Mesenchymal stem cell (in vitro differentiated cells and primary cell): ENCODE results near the gene CD200R1L.

Experiments used
- DNase-seq: peaks from one replicate; pipeline ENCODE4 v3.0.0-alpha.2; 2013
- H2AFZ ChIP-seq: one replicate; pipeline ENCODE4 v1.6.1; 2013; ENCODE audit warnings: low read depth, mild to moderate bottlenecking, control low read depth, inconsistent platforms, low read length, moderate library complexity
- H2AK5ac ChIP-seq: 2 replicates; pipeline ENCODE4 v1.6.1; 2013; ENCODE audit warnings: low read length, moderate library complexity, mild to moderate bottlenecking, inconsistent platforms; ENCODE audit not compliant: severe bottlenecking
- H2BK120ac ChIP-seq: one replicate; pipeline ENCODE4 v1.6.1; 2013; ENCODE audit warnings: low read depth, mild to moderate bottlenecking, inconsistent platforms, low read length, moderate library complexity
- H2BK12ac ChIP-seq, 2 experiments: one replicate each; pipeline ENCODE4 v1.6.1; 2013; ENCODE audit warnings: inconsistent platforms in 2 of 2, low read length in 2 of 2, mild to moderate bottlenecking in 2 of 2, moderate library complexity in 2 of 2, control low read depth in 1 of 2
- H2BK15ac ChIP-seq: one replicate; pipeline ENCODE4 v1.6.1; 2013; ENCODE audit warnings: mild to moderate bottlenecking, low read depth, inconsistent platforms; ENCODE audit not compliant: poor library complexity, severe bottlenecking
- H2BK5ac ChIP-seq: 2 replicates; pipeline ENCODE4 v1.6.1; 2013; ENCODE audit warnings: low read depth, mild to moderate bottlenecking, low read length, control low read depth, inconsistent platforms; ENCODE audit not compliant: poor library complexity, severe bottlenecking
- H3K14ac ChIP-seq, 2 experiments: one replicate each; pipeline ENCODE4 v1.6.1; 2013; ENCODE audit warnings: inconsistent platforms in 2 of 2, low read length in 2 of 2, control low read depth in 1 of 2, mild to moderate bottlenecking in 1 of 2, moderate library complexity in 1 of 2
- H3K18ac ChIP-seq, 2 experiments: one replicate each; pipeline ENCODE4 v1.6.1; 2013; ENCODE audit warnings: inconsistent platforms in 2 of 2, low read length in 2 of 2, control low read depth in 1 of 2, low read depth in 1 of 2, mild to moderate bottlenecking in 1 of 2
- H3K23ac ChIP-seq, 2 experiments: one replicate each; pipeline ENCODE4 v1.6.1; 2013; ENCODE audit warnings: inconsistent platforms in 2 of 2, low read length in 2 of 2, mild to moderate bottlenecking in 2 of 2, moderate library complexity in 2 of 2, control low read depth in 1 of 2
- H3K27ac ChIP-seq: 2 replicates; pipeline ENCODE4 v1.5.1; 2013; ENCODE audit warnings: mild to moderate bottlenecking, moderate library complexity, low read length, control low read depth, inconsistent platforms; ENCODE audit not compliant: poor library complexity, severe bottlenecking
- H3K27me3 ChIP-seq, 2 experiments: 2 replicates each; pipeline versions ENCODE4 v1.6.1 to v1.7.0; 2013; ENCODE audit warnings: low read length in 2 of 2, mild to moderate bottlenecking in 2 of 2, moderate library complexity in 2 of 2, control low read depth in 1 of 2, inconsistent platforms in 1 of 2; ENCODE audit not compliant: control insufficient read depth in 1 of 2, insufficient read depth in 1 of 2
- H3K36me3 ChIP-seq, 2 experiments: 2 replicates each; pipeline versions ENCODE4 v1.6.1 to v1.7.0; 2013; ENCODE audit warnings: low read length in 2 of 2, control low read depth in 1 of 2, inconsistent platforms in 1 of 2, low read depth in 1 of 2, mild to moderate bottlenecking in 1 of 2; ENCODE audit not compliant: insufficient read depth in 2 of 2, control insufficient read depth in 1 of 2
- H3K4ac ChIP-seq, 2 experiments: one replicate each; pipeline ENCODE4 v1.6.1; 2013; ENCODE audit warnings: inconsistent platforms in 2 of 2, low read length in 2 of 2, mild to moderate bottlenecking in 2 of 2, moderate library complexity in 2 of 2, control low read depth in 1 of 2, low read depth in 1 of 2
- H3K4me1 ChIP-seq: 2 replicates; pipeline ENCODE4 v1.6.1; 2013; ENCODE audit warnings: low read depth, low read length, control low read depth; ENCODE audit not compliant: control insufficient read depth, insufficient read depth
- H3K4me2 ChIP-seq: 2 replicates; pipeline ENCODE4 v1.6.1; 2013; ENCODE audit warnings: low read length, mild to moderate bottlenecking, inconsistent platforms; ENCODE audit not compliant: poor library complexity, severe bottlenecking
- H3K4me3 ChIP-seq, 2 experiments: 2 replicates each; pipeline versions ENCODE4 v1.5.1 to v1.7.0; 2013; ENCODE audit warnings: low read length in 2 of 2, mild to moderate bottlenecking in 2 of 2, control low read depth in 1 of 2, low read depth in 1 of 2; ENCODE audit not compliant: insufficient read depth in 1 of 2
- H3K79me1 ChIP-seq: replicated peaks from 2 replicates; pipeline ENCODE4 v1.6.1; 2013; ENCODE audit warnings: mild to moderate bottlenecking, control low read depth, low read length, inconsistent platforms; ENCODE audit not compliant: poor library complexity, severe bottlenecking
- H3K9ac ChIP-seq: 2 replicates; pipeline ENCODE4 v1.7.0; 2013; ENCODE audit warnings: mild to moderate bottlenecking, low read length, moderate library complexity
- H3K9me3 ChIP-seq: 2 replicates; pipeline ENCODE4 v1.7.0; 2013; ENCODE audit warnings: mild to moderate bottlenecking, low read length; ENCODE audit not compliant: control insufficient read depth
- H4K8ac ChIP-seq: one replicate; pipeline ENCODE4 v1.6.1; 2013; ENCODE audit warnings: inconsistent platforms, mild to moderate bottlenecking, low read length, moderate library complexity
- H4K91ac ChIP-seq: one replicate; pipeline ENCODE4 v1.6.1; 2013; ENCODE audit warnings: mild to moderate bottlenecking, low read length, inconsistent platforms
- WGBS: methylation state at CpG from one replicate; pipeline ENCODE4 v1.1.7; 2013; ENCODE audit warnings: mixed read lengths; 5-methylcytosine and 5-hydroxymethylcytosine counted together

CD200R1L gene

DNA sequence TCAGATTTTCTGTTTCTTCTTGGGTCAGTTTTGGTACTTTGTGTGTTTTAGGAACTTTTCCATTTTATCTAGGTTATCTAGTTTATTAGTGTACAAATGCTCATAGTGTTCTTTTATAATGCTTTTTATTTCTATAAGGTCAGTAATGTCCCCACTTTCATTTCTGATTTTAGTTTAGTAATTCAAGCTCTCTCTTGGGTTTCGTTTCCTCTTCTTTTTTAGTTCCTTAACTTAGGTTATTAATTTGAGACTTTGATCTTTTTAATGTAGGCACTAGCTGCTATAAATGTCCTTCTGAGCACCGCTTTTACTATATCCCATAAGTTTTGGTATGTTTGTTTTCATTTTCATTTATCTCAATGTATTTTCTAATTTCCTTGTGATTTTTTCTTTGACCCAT lies 27.0 kb upstream of the CD200R1L start:
- no peak overlapping the region for H2BK120ac ChIP-seq
- no peak overlapping the region for H3K18ac ChIP-seq
- no peak overlapping the region for H3K4me3 ChIP-seq
- H2BK15ac ChIP-seq: no peak overlapping the region
- no peak overlapping the region for H3K4me2 ChIP-seq
- no peak overlapping the region for H2BK12ac ChIP-seq
- no peak overlapping the region for H3K4ac ChIP-seq
- H2AFZ ChIP-seq: no peak overlapping the region
- H2AK5ac ChIP-seq: no peak overlapping the region
- H3K9me3 ChIP-seq: peaks cover 9% of the 10 kb centered on the region
- no peak overlapping the region for H3K23ac ChIP-seq
- no CpG with 5 or more reads among the region's 2 CpGs for WGBS
- no peak overlapping the region for H4K8ac ChIP-seq
- H3K27me3 ChIP-seq: no peaks in the 10 kb centered on the region
- H3K14ac ChIP-seq: no peak overlapping the region
- peaks cover 1% of the 10 kb centered on the region for H3K4me1 ChIP-seq
- H3K27ac ChIP-seq: no peak overlapping the region
- no peaks in the 10 kb centered on the region for H3K79me1 ChIP-seq
- H2BK5ac ChIP-seq: no peak overlapping the region
- no peak overlapping the region for H3K9ac ChIP-seq
- H4K91ac ChIP-seq: no peak overlapping the region
- no peak for DNase-seq
- H3K36me3 ChIP-seq: no peaks in the 10 kb centered on the region

DNA sequence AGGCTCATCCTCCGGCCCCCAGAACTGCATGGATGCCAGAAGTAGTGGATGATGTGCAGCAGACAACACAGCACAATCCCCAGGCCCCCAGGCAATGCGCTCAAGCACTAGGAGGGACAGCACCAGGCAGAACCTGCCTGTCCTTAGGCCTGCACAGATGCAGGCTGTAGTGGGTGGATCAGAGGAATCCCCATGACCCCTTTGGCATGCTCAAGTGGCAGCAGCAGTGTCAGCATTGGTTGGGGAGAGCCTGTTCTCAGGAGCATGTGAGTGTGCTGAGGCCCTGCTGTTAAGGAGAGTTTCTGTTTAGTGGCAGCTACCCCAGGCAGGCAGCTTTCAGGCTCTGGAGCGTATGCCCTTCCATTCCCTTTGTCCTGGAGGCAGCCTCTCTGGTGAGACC lies 25.1 kb upstream of the CD200R1L start:
- Histone ChIP-seq H3K14ac (peak overlapping the region in 1 of 2 experiments; percentile 13), H3K4me3 (no peak overlapping the region), H3K27ac (no peak overlapping the region), H2AFZ (no peak overlapping the region), H3K4me2 (no peak overlapping the region), H3K36me3 (no peaks in the 10 kb centered on the region), H3K9ac (no peak overlapping the region), H3K4me1 (peaks cover 1% of the 10 kb centered on the region), H3K4ac (no peak overlapping the region), H3K9me3 (peaks cover 15% of the 10 kb centered on the region), H2BK12ac (no peak overlapping the region), H3K79me1 (no peaks in the 10 kb centered on the region), H2BK5ac (no peak overlapping the region), H3K27me3 (no peaks in the 10 kb centered on the region), H3K23ac (no peak overlapping the region), H4K8ac (peak overlapping the region; percentile 2), H2AK5ac (no peak overlapping the region), H2BK120ac (no peak overlapping the region), H4K91ac (no peak overlapping the region), H3K18ac (no peak overlapping the region), H2BK15ac (no peak overlapping the region)
- DNase-seq: no peak
- 77% methylated on average over 3 of the region's 3 CpGs for WGBS

DNA sequence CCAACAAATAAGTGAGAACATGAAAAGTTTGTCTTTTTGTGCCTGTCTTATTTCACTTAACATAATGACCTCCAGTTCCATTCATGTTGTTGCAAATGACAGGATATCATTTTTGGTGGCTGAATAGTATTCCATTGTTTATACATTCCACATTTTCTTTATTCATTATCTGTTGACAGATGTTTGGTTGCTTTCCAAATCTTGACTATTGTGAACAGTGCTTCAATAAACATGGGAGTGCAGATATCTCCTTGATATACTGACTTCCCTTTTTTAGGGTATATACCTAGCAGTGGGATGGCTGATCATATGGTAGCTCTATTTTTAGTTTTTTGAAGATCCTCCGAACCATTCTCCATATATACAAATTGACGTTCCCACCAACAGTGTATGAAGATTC lies 19.1 kb upstream of the CD200R1L start:
- no peak overlapping the region for H3K4me2 ChIP-seq
- no peak overlapping the region for H3K23ac ChIP-seq
- no peak overlapping the region for H2AK5ac ChIP-seq
- H4K8ac ChIP-seq: no peak overlapping the region
- H2BK120ac ChIP-seq: no peak overlapping the region
- H3K18ac ChIP-seq: no peak overlapping the region
- H2AFZ ChIP-seq: no peak overlapping the region
- H3K4me1 ChIP-seq: no peaks in the 10 kb centered on the region
- no peak for DNase-seq
- H3K9ac ChIP-seq: no peak overlapping the region
- no peaks in the 10 kb centered on the region for H3K27me3 ChIP-seq
- no peaks in the 10 kb centered on the region for H3K36me3 ChIP-seq
- no peak overlapping the region for H3K14ac ChIP-seq
- no peak overlapping the region for H2BK12ac ChIP-seq
- no peak overlapping the region for H3K4ac ChIP-seq
- no peak overlapping the region for H3K27ac ChIP-seq
- H2BK5ac ChIP-seq: no peak overlapping the region
- no peaks in the 10 kb centered on the region for H3K79me1 ChIP-seq
- WGBS: no CpG with 5 or more reads among the region's 2 CpGs
- H3K4me3 ChIP-seq: no peak overlapping the region
- no peak overlapping the region for H2BK15ac ChIP-seq
- peaks cover 12% of the 10 kb centered on the region for H3K9me3 ChIP-seq
- H4K91ac ChIP-seq: no peak overlapping the region

DNA sequence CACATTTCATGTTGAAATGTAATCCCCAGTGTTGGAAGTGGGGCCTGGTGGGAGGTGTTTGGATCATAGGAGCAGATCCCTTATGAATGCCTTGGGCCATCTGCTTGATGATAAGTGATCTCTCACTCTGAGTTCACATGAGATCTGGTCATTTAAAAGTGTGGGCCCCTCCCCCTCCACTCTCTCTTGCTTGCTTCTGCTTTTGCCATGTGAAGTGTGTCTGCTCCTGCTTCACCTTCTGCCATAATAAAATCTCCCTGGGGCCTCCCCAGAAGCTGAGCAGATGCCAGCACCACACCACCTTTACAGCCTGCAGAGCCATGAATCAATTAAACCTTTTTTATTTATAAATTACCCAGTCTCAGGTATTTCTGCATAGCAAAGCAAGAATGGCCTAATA lies 14.2 kb upstream of the CD200R1L start:
- H3K9me3 ChIP-seq: no peaks in the 10 kb centered on the region

More for the DNA sequence above, 14.2 kb upstream of the CD200R1L start:
- Histone ChIP-seq H2BK15ac (no peak overlapping the region), H4K8ac (no peak overlapping the region), H3K79me1 (no peaks in the 10 kb centered on the region), H2AK5ac (no peak overlapping the region), H3K36me3 (no peaks in the 10 kb centered on the region), H3K14ac (no peak overlapping the region), H2BK120ac (no peak overlapping the region), H3K4ac (no peak overlapping the region), H4K91ac (no peak overlapping the region), H3K4me3 (no peak overlapping the region), H3K4me1 (no peaks in the 10 kb centered on the region), H3K23ac (no peak overlapping the region), H2BK12ac (no peak overlapping the region), H2AFZ (no peak overlapping the region), H3K27me3 (no peaks in the 10 kb centered on the region), H3K9ac (no peak overlapping the region), H2BK5ac (no peak overlapping the region), H3K27ac (no peak overlapping the region), H3K18ac (no peak overlapping the region), H3K4me2 (no peak overlapping the region)
- no peak for DNase-seq
